ENCODE data around the gene CAPN7. TPM values are rescaled to one million over a fixed set of nuclear protein-coding genes. Genes with fewer than 3 reads are reported as not detected.

Gene CAPN7
- total and polyA plus RNA-seq, 5 experiments from 2014 or later: 17.8 to 101 (median 33.2) TPM

- DNase-seq: peak in 7 of 10 donors; percentile 2 to 41 (median 20)
- Mint-ChIP-seq H3K4me1 (peaks cover 8 to 47% (median 40%) of the 10 kb centered on the region in 4 donors), H3K9me3 (no peaks in the 10 kb centered on the region), H3K36me3 (peaks cover 0 to 26% (median 3%) of the 10 kb centered on the region in 3 donors), H3K27ac (peak overlapping the region; percentile 70 to 94 (median 92)), H3K27me3 (no peaks in the 10 kb centered on the region), H3K4me3 (peak overlapping the region; percentile 86 to 97 (median 90))
- ATAC-seq: peak in 1 of 2 donors; percentile 18
- POLR2A ChIA-PET: interaction anchor here (0.7 to 2.5 kb wide), 15 partner anchors 15 to 555 kb away, joined by 3 to 9 read pairs (median 5); partner anchors contain the start of genes BTD, CCDC174, HACL1 and METTL6
Measured at GRCh38 chr3:15206662-15207576, 873 bp downstream of the CAPN7 start.

- Mint-ChIP-seq H3K4me1 (peaks cover 10 to 47% (median 41%) of the 10 kb centered on the region in 4 donors), H3K36me3 (peaks cover under 1 to 36% (median 5%) of the 10 kb centered on the region in 3 donors), H3K4me3 (peak overlapping the region; percentile 50 to 97 (median 90)), H3K27me3 (no peaks in the 10 kb centered on the region), H3K9me3 (no peaks in the 10 kb centered on the region), H3K27ac (peak overlapping the region in 5 of 10 donors; percentile 13 to 90 (median 37))
- POLR2A ChIA-PET: interaction anchor here (1.2 to 2.5 kb wide), 2 partner anchors 109 to 125 kb away, joined by 3 to 8 read pairs; partner anchors contain the start of genes RBSN and SH3BP5
- no peak for ATAC-seq
- no peak for DNase-seq
Measured at GRCh38 chr3:15207836-15208504, 1.9 kb downstream of the CAPN7 start.

- Mint-ChIP-seq H3K27ac (peak overlapping the region in 2 of 10 donors; percentile 4 to 50), H3K36me3 (peaks cover 4 to 70% (median 15%) of the 10 kb centered on the region in 3 donors), H3K9me3 (no peaks in the 10 kb centered on the region), H3K27me3 (no peaks in the 10 kb centered on the region), H3K4me1 (peaks cover 8 to 54% (median 42%) of the 10 kb centered on the region in 4 donors), H3K4me3 (peak overlapping the region in 1 of 10 donors; percentile 44)
- ATAC-seq (no peak), DNase-seq (no peak)
- POLR2A ChIA-PET: no interaction called here
Measured at GRCh38 chr3:15211937-15212336, 5.9 kb downstream of the CAPN7 start.

GRCh38 chr3:15214758-15215157 is 8.7 kb downstream of the CAPN7 start:
- Mint-ChIP-seq H3K36me3 (peaks cover 15 to 83% (median 31%) of the 10 kb centered on the region in 3 donors), H3K27ac (peak overlapping the region in 2 of 10 donors; percentile 21 to 29), H3K4me1 (peaks cover 11 to 43% (median 33%) of the 10 kb centered on the region in 4 donors), H3K9me3 (no peaks in the 10 kb centered on the region), H3K27me3 (no peaks in the 10 kb centered on the region), H3K4me3 (no peak overlapping the region)
- ATAC-seq: no peak
- DNase-seq: no peak
- POLR2A ChIA-PET: no interaction called here

DNA sequence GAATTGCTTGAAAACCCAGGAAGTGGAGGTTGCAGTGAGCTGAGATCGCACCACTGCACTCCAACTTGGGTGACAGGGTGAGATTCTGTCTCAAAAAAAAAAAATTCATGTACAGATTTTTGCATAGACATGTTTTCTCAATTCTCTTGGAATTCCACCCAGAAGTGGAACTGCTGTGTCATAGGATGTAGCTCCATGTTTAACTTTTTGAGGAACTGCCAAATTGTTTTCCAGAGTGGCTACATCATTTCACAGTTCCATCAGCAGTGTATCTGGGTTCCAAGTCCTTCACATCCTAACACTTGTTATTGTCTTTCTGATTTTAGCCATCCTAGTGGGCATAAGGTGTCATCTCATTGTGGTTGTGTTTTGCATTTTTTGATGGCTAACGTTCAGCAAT is 9.9 kb downstream of the CAPN7 start:
- Mint-ChIP-seq H3K27ac (peak overlapping the region in 2 of 10 donors; percentile 2 to 53), H3K36me3 (peaks cover 15 to 87% (median 36%) of the 10 kb centered on the region in 3 donors)

DNA sequence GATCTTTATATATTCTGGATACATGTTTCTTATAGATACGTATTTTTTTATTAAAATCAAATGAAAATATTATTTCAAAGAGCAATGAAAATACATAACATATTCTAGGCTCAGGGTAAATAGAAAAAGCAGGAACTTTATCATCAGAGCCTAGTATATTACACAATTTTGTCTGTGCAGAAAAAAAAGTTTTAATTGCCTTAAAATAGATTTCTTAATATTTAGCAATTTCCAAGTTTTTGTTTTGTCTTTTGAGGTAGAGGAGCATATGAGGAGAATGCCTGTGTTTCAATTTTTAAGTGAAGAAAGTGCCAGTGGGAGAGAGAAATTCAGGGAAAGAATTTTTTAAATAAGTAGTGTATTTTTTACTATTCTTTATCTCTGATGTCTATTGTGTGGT is 10.5 kb downstream of the CAPN7 start:
- Mint-ChIP-seq H3K4me1 (peaks cover 14 to 32% (median 27%) of the 10 kb centered on the region in 4 donors), H3K4me3 (no peak overlapping the region), H3K36me3 (peaks cover 15 to 84% (median 36%) of the 10 kb centered on the region in 3 donors), H3K27ac (peak overlapping the region in 4 of 10 donors; percentile 2 to 68 (median 36)), H3K9me3 (no peaks in the 10 kb centered on the region), H3K27me3 (no peaks in the 10 kb centered on the region)
- ATAC-seq (no peak), DNase-seq (no peak)
- POLR2A ChIA-PET: interaction anchor here (1.0 kb wide), 1 partner anchor 218 kb away, joined by 3 read pairs; no protein-coding TSS in a partner anchor

More for the DNA sequence above, 9.9 kb downstream of the CAPN7 start:
- Mint-ChIP-seq H3K4me3 (no peak overlapping the region), H3K27me3 (no peaks in the 10 kb centered on the region), H3K4me1 (peaks cover 14 to 37% (median 28%) of the 10 kb centered on the region in 4 donors), H3K9me3 (no peaks in the 10 kb centered on the region)
- POLR2A ChIA-PET: no interaction called here
- no peak for DNase-seq
- ATAC-seq: no peak

- no peaks in the 10 kb centered on the region for H3K27me3 Mint-ChIP-seq
- DNase-seq: peak in 3 of 10 donors; percentile 23 to 55 (median 47)
- peaks cover 13 to 28% (median 24%) of the 10 kb centered on the region in 4 donors for H3K4me1 Mint-ChIP-seq
- H3K36me3 Mint-ChIP-seq: peaks cover 15 to 83% (median 36%) of the 10 kb centered on the region in 3 donors
- H3K4me3 Mint-ChIP-seq: peak overlapping the region in 4 of 10 donors; percentile 7 to 48 (median 26)
- H3K27ac Mint-ChIP-seq: peak overlapping the region in 8 of 10 donors; percentile 2 to 85 (median 26)
- H3K9me3 Mint-ChIP-seq: no peaks in the 10 kb centered on the region
- POLR2A ChIA-PET: interaction anchor here (1.0 to 1.4 kb wide), 2 partner anchors 11 to 217 kb away, joined by 3 to 5 read pairs; partner anchors contain the start of gene CAPN7
- peak; percentile 92 to 96 for ATAC-seq
Measured at GRCh38 chr3:15217011-15217671, 11.1 kb downstream of the CAPN7 start.

DNA sequence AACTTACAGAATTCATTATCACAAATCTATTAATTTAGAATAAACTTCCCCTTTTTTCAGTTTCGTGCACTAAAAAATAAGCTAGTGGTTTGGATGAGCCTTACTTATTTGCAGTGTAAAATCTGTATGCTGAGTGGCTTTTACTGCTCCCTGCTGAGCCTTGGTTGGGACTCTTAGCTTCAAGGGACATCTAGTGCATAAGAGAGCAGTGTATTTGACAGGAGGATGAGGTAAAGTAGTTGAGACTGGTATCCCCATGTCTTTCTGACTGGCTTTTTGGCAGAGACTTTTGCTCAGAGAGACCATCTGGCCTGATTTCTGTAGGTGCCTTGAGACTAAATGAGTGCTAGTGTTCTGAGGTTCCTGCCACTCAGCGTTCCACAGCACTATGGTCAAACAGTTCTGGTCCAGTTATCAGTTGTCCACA is 11.8 kb downstream of the CAPN7 start:
- POLR2A ChIA-PET: interaction anchor here (1.4 kb wide), 1 partner anchor 12 kb away, joined by 5 read pairs; the partner anchor contains the start of gene CAPN7
- H3K36me3 Mint-ChIP-seq: peaks cover 15 to 83% (median 40%) of the 10 kb centered on the region in 3 donors
- no peak overlapping the region for H3K4me3 Mint-ChIP-seq
- DNase-seq (no peak), ATAC-seq (no peak)
- peak overlapping the region in 1 of 10 donors; percentile 57 for H3K27ac Mint-ChIP-seq
- H3K4me1 Mint-ChIP-seq: peaks cover 10 to 27% (median 25%) of the 10 kb centered on the region in 4 donors
- no peaks in the 10 kb centered on the region for H3K27me3 Mint-ChIP-seq
- no peaks in the 10 kb centered on the region for H3K9me3 Mint-ChIP-seq

GRCh38 chr3:15218689-15219088 is 12.6 kb downstream of the CAPN7 start:
- Mint-ChIP-seq H3K27ac (peak overlapping the region in 3 of 10 donors; percentile 20 to 41 (median 24)), H3K27me3 (no peaks in the 10 kb centered on the region), H3K9me3 (no peaks in the 10 kb centered on the region), H3K4me1 (peaks cover 10 to 24% (median 23%) of the 10 kb centered on the region in 4 donors), H3K4me3 (no peak overlapping the region), H3K36me3 (peaks cover 10 to 85% (median 37%) of the 10 kb centered on the region in 3 donors)
- POLR2A ChIA-PET: no interaction called here
- no peak for DNase-seq
- ATAC-seq: no peak

GRCh38 chr3:15220056-15220455 is 14.0 kb downstream of the CAPN7 start:
- H3K9me3 Mint-ChIP-seq: no peaks in the 10 kb centered on the region
- no peak overlapping the region for H3K4me3 Mint-ChIP-seq
- peaks cover 10 to 81% (median 38%) of the 10 kb centered on the region in 3 donors for H3K36me3 Mint-ChIP-seq
- H3K4me1 Mint-ChIP-seq: peaks cover 10 to 23% (median 22%) of the 10 kb centered on the region in 4 donors
- POLR2A ChIA-PET: no interaction called here
- no peaks in the 10 kb centered on the region for H3K27me3 Mint-ChIP-seq
- H3K27ac Mint-ChIP-seq: no peak overlapping the region
- ATAC-seq (no peak), DNase-seq (no peak)

- ATAC-seq (no peak), DNase-seq (no peak)
- POLR2A ChIA-PET: no interaction called here
- H3K4me1 Mint-ChIP-seq: peaks cover 10 to 23% (median 17%) of the 10 kb centered on the region in 4 donors
- no peaks in the 10 kb centered on the region for H3K9me3 Mint-ChIP-seq
- H3K27ac Mint-ChIP-seq: no peak overlapping the region
- no peak overlapping the region for H3K4me3 Mint-ChIP-seq
- no peaks in the 10 kb centered on the region for H3K27me3 Mint-ChIP-seq
- peaks cover 10 to 81% (median 33%) of the 10 kb centered on the region in 3 donors for H3K36me3 Mint-ChIP-seq
Measured at GRCh38 chr3:15220661-15221060, 14.6 kb downstream of the CAPN7 start.
